Measurements from ENCODE around the gene ABHD2. TPM values are rescaled to one million over a fixed set of nuclear protein-coding genes. Genes with fewer than 3 reads are reported as not detected.

Gene ABHD2
- total and polyA plus RNA-seq, 2 donors (not counting 3 experiments of a cell fraction or from before 2014, with no cell fraction given) = 14.0 to 62.2 TPM

DNA sequence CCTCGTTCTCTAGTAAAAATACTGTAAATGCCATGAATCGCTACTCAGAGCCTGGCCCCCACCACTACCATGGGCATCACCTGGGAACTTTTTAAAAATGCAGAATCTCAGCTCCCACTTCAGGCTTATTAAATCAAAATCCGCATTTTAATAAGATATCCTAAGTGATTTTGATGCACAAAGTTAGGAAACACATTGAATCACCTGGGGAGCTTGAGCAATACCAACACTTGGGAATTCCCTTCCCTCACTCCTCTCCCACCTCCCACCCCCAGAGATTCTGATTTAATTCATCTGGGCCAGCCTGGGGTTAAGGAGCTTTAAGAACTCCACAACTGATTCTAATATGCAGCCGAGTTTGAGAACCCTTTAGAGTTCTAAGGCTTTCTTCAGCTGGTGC lies 106.4 kb downstream of the ABHD2 start:
- dilution Hi-C loops (cut with MboI; ENCODE audit: extremely low pct_ligation_motif_present, low sequenced_read_pairs) (no loop called here), intact Hi-C loops (cut with micrococcal nuclease) (no loop called here)
- no peaks in the 10 kb centered on the region for H4K20me1 ChIP-seq (replicated peaks; ENCODE audit: control insufficient read depth, extremely low read depth, insufficient read depth, low read length)
- H3K9ac ChIP-seq (replicated peaks; ENCODE audit: extremely low read depth, insufficient read depth, low read length) = no peak overlapping the region
- H3K27me3 ChIP-seq (ENCODE audit: control insufficient read depth in 2 of 2, insufficient read depth in 2 of 2, low read length in 2 of 2) = no peaks in the 10 kb centered on the region
- H3K79me2 ChIP-seq (ENCODE audit: control insufficient read depth, insufficient read depth, low read length) = no peaks in the 10 kb centered on the region
- ChIA-PET POLR2A (no interaction called here), CTCF (interaction anchor here (1.3 to 7.3 kb wide), 5 partner anchors 12 to 290 kb away, joined by 3 to 80 read pairs (median 8); no protein-coding TSS in a partner anchor)
- H3K4me1 ChIP-seq (ENCODE audit: control insufficient read depth, extremely low read depth, insufficient read depth, low read length) = peaks cover 15% of the 10 kb centered on the region
- DNase-seq (ENCODE audit: low read depth, low spot score) = no peak
- no peak overlapping the region for H2AFZ ChIP-seq (ENCODE audit: low read depth, low read length)
- no peak overlapping the region for H3K4me3 ChIP-seq (replicated peaks in 1 of 3; ENCODE audit: insufficient read depth in 1 of 3, low read depth in 1 of 3, low read length in 3 of 3)
- no peak for FAIRE-seq
- H3K27ac ChIP-seq (ENCODE audit: insufficient read depth, low read depth, low read length) = no peak overlapping the region
- no TSS peak for BruUV-seq (replicated peaks)
- no peaks in the 10 kb centered on the region for H3K9me3 ChIP-seq (replicated peaks; ENCODE audit: control insufficient read depth, insufficient read depth, low read length)
- H3K4me2 ChIP-seq (ENCODE audit: insufficient read depth, low read length) = no peak overlapping the region
- H3K9me1 ChIP-seq (replicated peaks; ENCODE audit: control insufficient read depth, extremely low read depth, insufficient read depth, low read length) = no peaks in the 10 kb centered on the region
- H3K36me3 ChIP-seq (ENCODE audit: control insufficient read depth in 2 of 2, extremely low read depth in 1 of 2, insufficient read depth in 2 of 2, low read length in 2 of 2) = peaks cover 0 to 5% of the 10 kb centered on the region in 2 experiments
- TF ChIP-seq EZH2 (IDR thresholded peaks at IDR 0.05; ENCODE audit: borderline replicate concordance, low read depth, low read length, severe bottlenecking) = no peak
- no peak for TF ChIP-seq FOS (IDR thresholded peaks at IDR 0.05; ENCODE audit: borderline replicate concordance, insufficient read depth, low read length)
- TF ChIP-seq JUN (IDR thresholded peaks at IDR 0.05; ENCODE audit: borderline replicate concordance, insufficient read depth, insufficient read length, low read depth) = no peak
- no peak for TF ChIP-seq MYC (IDR thresholded peaks at IDR 0.05; ENCODE audit: low read depth, low read length)
- no peak for TF ChIP-seq POLR2AphosphoS5 (IDR thresholded peaks at IDR 0.05; ENCODE audit: insufficient read depth, low read depth, low read length)
- no peak for TF ChIP-seq POLR2A (IDR thresholded peaks at IDR 0.05; ENCODE audit: low read depth, low read length)
- TF ChIP-seq CTCF (IDR thresholded peaks at IDR 0.05; ENCODE audit: extremely low read depth in 1 of 2, insufficient read depth in 1 of 2, low read depth in 1 of 2, low read length in 2 of 2) = no peak
- no peak for TF ChIP-seq GATA2 (IDR thresholded peaks at IDR 0.05; ENCODE audit: insufficient read depth, insufficient read length, low read depth, low read length)
- no peak for TF ChIP-seq MAX (IDR thresholded peaks at IDR 0.05; ENCODE audit: insufficient read depth, insufficient read length)

Measured in endothelial cell of umbilical vein (primary cell).